GM23248 (cell line): ENCODE results near the gene CAMTA1. TPM values are rescaled to one million over a fixed set of nuclear protein-coding genes. Genes with fewer than 3 reads are reported as not detected.

Experiments
- DNase-seq: peaks from one replicate; pipeline ENCODE4 v3.0.0-alpha.2; 2015
- H2AFZ ChIP-seq: fragments of 200-600 bp; sonication (generic); 2 replicates; pipeline ENCODE4 v1.6.1; 2016; ENCODE audit warnings: antibody characterized with exemption
- H3F3A ChIP-seq: fragments of 200-600 bp; sonication (generic); 2 replicates; pipeline ENCODE4 v1.6.1; 2016; ENCODE audit warnings: mild to moderate bottlenecking, antibody characterized with exemption, mixed run types; ENCODE audit not compliant: insufficient read depth
- H3K27ac ChIP-seq: fragments of 200-600 bp; sonication (generic); 2 replicates; pipeline ENCODE4 v1.5.1; 2016; ENCODE audit warnings: mild to moderate bottlenecking
- H3K27me3 ChIP-seq: fragments of 200-600 bp; sonication (generic); replicated peaks from 2 replicates; pipeline ENCODE4 v1.6.1; 2016; ENCODE audit warnings: mild to moderate bottlenecking; ENCODE audit not compliant: insufficient read depth
- H3K36me3 ChIP-seq: fragments of 200-600 bp; sonication (generic); 2 replicates; pipeline ENCODE4 v1.6.1; 2016; ENCODE audit warnings: low read depth, mild to moderate bottlenecking
- H3K4me1 ChIP-seq: fragments of 200-600 bp; sonication (generic); 2 replicates; pipeline ENCODE4 v1.6.1; 2016; ENCODE audit warnings: mild to moderate bottlenecking; ENCODE audit not compliant: insufficient read depth
- H3K4me2 ChIP-seq: fragments of 200-600 bp; sonication (generic); one replicate; pipeline ENCODE4 v1.6.1; 2016; ENCODE audit warnings: mild to moderate bottlenecking; ENCODE audit not compliant: unreplicated experiment
- H3K4me3 ChIP-seq: fragments of 200-600 bp; sonication (generic); 2 replicates; pipeline ENCODE4 v1.5.1; 2016; ENCODE audit warnings: mild to moderate bottlenecking
- H3K79me2 ChIP-seq: fragments of 200-600 bp; sonication (generic); 2 replicates; pipeline ENCODE4 v1.6.1; 2016; ENCODE audit warnings: mild to moderate bottlenecking; ENCODE audit not compliant: insufficient read depth
- H3K9ac ChIP-seq: fragments of 200-600 bp; sonication (generic); 2 replicates; pipeline ENCODE4 v1.6.1; 2016; ENCODE audit warnings: mild to moderate bottlenecking
- H3K9me2 ChIP-seq: fragments of 200-600 bp; sonication (generic); 2 replicates; pipeline ENCODE4 v1.6.1; 2016; ENCODE audit warnings: mixed run types, mild to moderate bottlenecking, moderate library complexity; ENCODE audit not compliant: insufficient read depth
- H3K9me3 ChIP-seq: fragments of 200-600 bp; sonication (generic); one replicate; pipeline ENCODE4 v1.6.1; 2017; ENCODE audit warnings: low read depth
- H4K20me1 ChIP-seq: fragments of 200-600 bp; sonication (generic); 2 replicates; pipeline ENCODE4 v1.6.0; 2016; ENCODE audit not compliant: insufficient read depth
- EZH2 ChIP-seq: fragments of 200-600 bp; sonication (generic); IDR thresholded peaks from 2 replicates; pipeline ENCODE4 v1.6.1; 2018; ENCODE audit warnings: antibody characterized with exemption, mild to moderate bottlenecking; ENCODE audit not compliant: insufficient read depth, poor library complexity, severe bottlenecking
- EZH2phosphoT487 ChIP-seq: fragments of 200-600 bp; sonication (generic); IDR thresholded peaks from 2 replicates; pipeline ENCODE4 v1.6.1; 2018; ENCODE audit warnings: antibody characterized with exemption, moderate library complexity, mild to moderate bottlenecking, low read depth; ENCODE audit not compliant: insufficient read depth
- WGBS, 2 experiments: methylation state at CpG; one replicate each; pipeline ENCODE4 v1.1.6; 2015 to 2017; ENCODE audit warnings: low lambda C conversion rate in 2 of 2, low coverage in 1 of 2; ENCODE audit errors: missing lambda C conversion rate in 2 of 2; 5-methylcytosine and 5-hydroxymethylcytosine counted together
- in situ Hi-C: fragments of 300-500 bp; cut with MboI; formaldehyde crosslinking; loops from 2 replicates; pipeline ENCODE4 v1.15.0; 2020
- polyA plus RNA-seq: library from polyadenylated mRNA; unstranded; fragments of >200 nt; fragmentation: Nextera tagmentation; extraction: Ambion mirVana; gene quantifications from 2 replicates; pipeline ENCODE4 v1.2.1, GENCODE V29; 2016
- total RNA-seq: library from RNA; depleted of rRNA; stranded (reverse); fragments of >200 nt; shearing (Covaris generic); gene quantifications from 2 replicates; pipeline ENCODE4 v1.2.3, GENCODE V29; 2014

Gene CAMTA1
- total and polyA plus RNA-seq, 2 experiments from 2014 or later = 50.1 to 165 TPM

- Histone ChIP-seq H3F3A (no peaks in the 10 kb centered on the region), H3K4me1 (no peaks in the 10 kb centered on the region; the same call in 1 of the 2 replicates), H4K20me1 (no peaks in the 10 kb centered on the region), H3K9me3 (no peaks in the 10 kb centered on the region), H3K79me2 (no peaks in the 10 kb centered on the region), H3K27ac (no peak overlapping the region), H3K4me2 (no peak overlapping the region), H2AFZ (no peak overlapping the region), H3K9ac (no peak overlapping the region), H3K9me2 (no peaks in the 10 kb centered on the region), H3K36me3 (no peaks in the 10 kb centered on the region), H3K27me3 (no peaks in the 10 kb centered on the region), H3K4me3 (no peak overlapping the region)
- TF ChIP-seq EZH2 (no peak), EZH2phosphoT487 (no peak)
- in situ Hi-C loops = no loop called here
- DNase-seq = no peak
- 61 to 66% methylated on average over 8 of the region's 8 CpGs for WGBS, 2 experiments
These were observed 584.6 kb downstream of the CAMTA1 start for GRCh38 chr1:7369866-7370265.

- H3K4me1 ChIP-seq = no peaks in the 10 kb centered on the region; the same call in 1 of the 2 replicates
- H3K36me3 ChIP-seq = no peaks in the 10 kb centered on the region
- no peak overlapping the region for H3K4me3 ChIP-seq
- no peak overlapping the region for H3K27ac ChIP-seq
- no peaks in the 10 kb centered on the region for H3F3A ChIP-seq
- no peaks in the 10 kb centered on the region for H3K9me3 ChIP-seq
- no peak overlapping the region for H2AFZ ChIP-seq
- 77 to 83% methylated on average over 6 of the region's 6 CpGs for WGBS, 2 experiments
- H3K27me3 ChIP-seq = no peaks in the 10 kb centered on the region
- no peak for TF ChIP-seq EZH2
- TF ChIP-seq EZH2phosphoT487 = no peak
- H3K4me2 ChIP-seq = no peak overlapping the region
- in situ Hi-C loops = no loop called here
- H3K9me2 ChIP-seq = no peaks in the 10 kb centered on the region
- DNase-seq = no peak
- no peaks in the 10 kb centered on the region for H4K20me1 ChIP-seq
- no peaks in the 10 kb centered on the region for H3K79me2 ChIP-seq
- no peak overlapping the region for H3K9ac ChIP-seq
These were observed 586.7 kb downstream of the CAMTA1 start for GRCh38 chr1:7371926-7372325.

DNA sequence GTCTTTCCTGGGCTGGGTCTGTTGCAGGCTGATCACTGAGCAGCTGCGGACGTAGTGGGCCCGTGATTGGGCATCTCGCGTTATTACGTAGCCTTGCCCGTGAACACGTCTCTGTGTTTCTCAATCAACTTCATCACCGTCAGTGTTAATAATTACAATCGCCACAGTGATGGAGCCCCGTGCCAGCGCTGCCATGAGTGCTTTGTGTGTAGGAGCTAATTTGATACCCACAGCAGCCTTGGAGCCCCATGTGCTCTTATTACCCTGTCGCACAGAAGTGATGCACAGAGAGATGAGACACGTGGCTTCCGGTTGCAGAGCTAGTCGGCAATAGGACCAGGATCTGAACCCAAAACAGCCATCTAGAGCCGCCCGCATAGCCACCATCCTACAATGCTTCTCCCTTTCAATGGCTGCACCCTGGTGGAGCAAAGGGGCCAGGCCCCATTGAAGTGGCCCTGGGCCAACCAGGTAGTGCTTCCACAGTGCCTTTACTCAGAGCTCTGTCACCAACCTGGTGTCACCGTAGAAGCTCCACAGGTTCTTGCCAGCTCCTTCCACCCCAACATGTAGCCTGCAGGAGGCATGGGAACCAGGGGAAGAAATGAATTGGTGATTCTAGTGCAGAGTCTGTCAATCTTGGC lies 587.3 kb downstream of the CAMTA1 start:
- no peak overlapping the region for H3K27ac ChIP-seq
- in situ Hi-C loops = no loop called here
- no peak overlapping the region for H3K4me2 ChIP-seq
- TF ChIP-seq EZH2phosphoT487 (no peak), EZH2 (no peak)
- H3K9me3 ChIP-seq = no peaks in the 10 kb centered on the region
- H3K9me2 ChIP-seq = no peaks in the 10 kb centered on the region
- H3K9ac ChIP-seq = no peak overlapping the region
- no peaks in the 10 kb centered on the region; the same call in 1 of the 2 replicates for H3K4me1 ChIP-seq
- H3K36me3 ChIP-seq = no peaks in the 10 kb centered on the region
- no peaks in the 10 kb centered on the region for H3F3A ChIP-seq
- H3K4me3 ChIP-seq = no peak overlapping the region
- WGBS, 2 experiments = 89 to 93% methylated on average over 19 of the region's 19 CpGs
- H4K20me1 ChIP-seq = no peaks in the 10 kb centered on the region
- no peak overlapping the region for H2AFZ ChIP-seq
- DNase-seq = no peak
- no peaks in the 10 kb centered on the region for H3K27me3 ChIP-seq
- no peaks in the 10 kb centered on the region for H3K79me2 ChIP-seq

GRCh38 chr1:7373251-7373650 lies 588.0 kb downstream of the CAMTA1 start:
- Histone ChIP-seq H3K9ac (no peak overlapping the region), H3F3A (no peaks in the 10 kb centered on the region), H3K36me3 (no peaks in the 10 kb centered on the region), H2AFZ (no peak overlapping the region), H3K4me3 (no peak overlapping the region), H3K9me3 (no peaks in the 10 kb centered on the region), H3K79me2 (no peaks in the 10 kb centered on the region), H3K27me3 (no peaks in the 10 kb centered on the region), H3K27ac (no peak overlapping the region), H3K4me1 (no peaks in the 10 kb centered on the region; the same call in 1 of the 2 replicates), H3K9me2 (no peaks in the 10 kb centered on the region), H3K4me2 (no peak overlapping the region), H4K20me1 (no peaks in the 10 kb centered on the region)
- no peak for DNase-seq
- TF ChIP-seq EZH2 (no peak), EZH2phosphoT487 (no peak)
- in situ Hi-C loops = no loop called here
- 78 to 79% methylated on average over 11 of the region's 11 CpGs for WGBS, 2 experiments
